ENCODE measurements around the gene EIF2B4. TPM values are rescaled to one million over a fixed set of nuclear protein-coding genes. Genes with fewer than 3 reads are reported as not detected.

The EIF2B4 gene
- total and polyA plus RNA-seq, 2 of the 13 experiments (the other 11 are each of a cell fraction or from before 2014, with no cell fraction given): 91.5 to 96.4 TPM

GRCh38 chr2:27378096-27378808 lies 8.1 kb upstream of the EIF2B4 start (continued):
- TF ChIP-seq ZNF687 (CRISPR knock-in tag; IDR thresholded peaks at IDR 0.05) (peak; percentile 42; the same call in 1 of the 2 replicates), ZNF280B (CRISPR knock-in tag; IDR thresholded peaks at IDR 0.05; ENCODE audit: borderline replicate concordance) (peak; percentile 13; the same call in 1 of the 2 replicates), NR0B2 (CRISPR knock-in tag; IDR thresholded peaks at IDR 0.05) (peak; percentile 62; the same call in 1 of the 2 replicates), PCBP1 (IDR thresholded peaks at IDR 0.05; ENCODE audit: borderline replicate concordance, low read depth, low read length) (0 out of 2 replicates have a peak, but pooled peaks have one; percentile 25), ZSCAN30 (CRISPR knock-in tag; IDR thresholded peaks at IDR 0.05) (no peak), THAP9 (CRISPR knock-in tag; IDR thresholded peaks at IDR 0.05; ENCODE audit: borderline replicate concordance) (peak; percentile 6; the same call in 1 of the 2 replicates), REPIN1 (CRISPR knock-in tag; IDR thresholded peaks at IDR 0.05; ENCODE audit: borderline replicate concordance, low read depth) (no peak), RXRA (CRISPR knock-in tag; IDR thresholded peaks at IDR 0.05) (peak; percentile 12; the same call in 1 of the 2 replicates), HNF4A (CRISPR knock-in tag; IDR thresholded peaks at IDR 0.05) (0 out of 2 replicates have a peak, but pooled peaks have one; percentile 4), MXD4 (CRISPR knock-in tag; IDR thresholded peaks at IDR 0.05) (no peak), NFYC (CRISPR knock-in tag; IDR thresholded peaks at IDR 0.05) (no peak), ZSCAN21 (CRISPR knock-in tag; IDR thresholded peaks at IDR 0.05; ENCODE audit: borderline replicate concordance) (no peak), AKAP8 (CRISPR knock-in tag; IDR thresholded peaks at IDR 0.05) (peak; percentile 79), ZBTB33 (CRISPR knock-in tag; IDR thresholded peaks at IDR 0.05) (peak; percentile 73)
